Activated T-cell treated with anti-CD3 and anti-CD28 coated beads for 48 hours (primary cell): ENCODE results near the gene SLC27A6.

Source experiments
- DNase-seq: peaks from one replicate; pipeline ENCODE4 v3.0.0-alpha.2; 2020; ENCODE audit warnings: low read depth

SLC27A6 gene

DNA sequence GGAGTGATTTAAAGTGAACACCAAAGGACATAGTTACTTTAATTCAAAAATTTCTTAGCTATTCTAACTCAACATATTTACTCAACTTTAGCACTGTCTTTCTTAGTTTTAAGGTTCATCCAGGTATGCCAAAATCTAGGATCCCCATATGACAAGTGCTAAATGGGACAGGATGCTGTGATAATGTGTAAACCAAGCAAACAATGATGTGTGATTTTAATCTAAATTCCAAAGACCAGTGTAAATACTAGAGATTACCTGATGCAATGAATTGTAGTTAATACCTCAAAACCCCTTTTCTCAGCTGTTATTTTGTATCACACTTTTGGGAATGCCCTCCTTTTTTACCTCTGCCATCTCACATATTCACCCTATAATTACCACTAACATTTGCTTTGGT lies 102.5 kb downstream of the SLC27A6 start:
- DNase-seq: no peak

DNA sequence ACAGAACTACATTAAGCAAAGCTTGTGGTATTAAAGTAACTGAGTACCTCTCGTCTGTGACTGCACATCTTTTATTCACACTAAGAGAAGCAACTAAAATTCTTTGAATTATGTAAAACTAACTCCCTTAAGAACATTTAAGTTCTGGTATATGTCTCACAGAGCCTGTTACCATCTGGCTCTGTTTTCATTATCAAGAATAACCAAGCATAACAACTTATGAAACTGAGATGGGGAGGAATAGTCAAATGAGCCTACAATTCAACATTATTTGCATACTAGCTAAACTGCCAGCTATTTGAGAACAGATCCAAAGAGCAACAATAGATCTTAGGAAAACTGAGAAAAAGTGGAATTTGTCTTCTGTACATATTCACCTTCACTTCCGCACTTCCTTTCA lies 104.0 kb downstream of the SLC27A6 start:
- DNase-seq: no peak

DNA sequence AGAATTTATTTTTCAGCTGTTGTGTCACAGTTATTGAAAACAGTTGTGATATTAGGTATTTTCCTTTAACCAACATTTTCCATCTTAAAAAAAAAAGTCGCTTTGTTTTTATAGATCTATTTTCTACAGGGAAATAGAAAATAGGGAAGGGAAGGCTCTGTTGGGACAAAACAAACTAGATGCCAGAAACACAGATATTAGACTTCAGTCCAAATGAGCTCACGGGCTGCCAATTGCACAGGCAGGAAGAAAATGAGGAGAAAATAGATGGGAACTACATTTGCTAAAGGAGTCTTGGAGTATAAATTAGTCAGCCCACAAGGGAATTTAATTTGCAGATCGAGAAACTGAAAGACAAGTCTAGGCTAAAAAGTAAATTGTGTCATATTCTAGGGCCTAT lies 107.8 kb downstream of the SLC27A6 start:
- no peak for DNase-seq

DNA sequence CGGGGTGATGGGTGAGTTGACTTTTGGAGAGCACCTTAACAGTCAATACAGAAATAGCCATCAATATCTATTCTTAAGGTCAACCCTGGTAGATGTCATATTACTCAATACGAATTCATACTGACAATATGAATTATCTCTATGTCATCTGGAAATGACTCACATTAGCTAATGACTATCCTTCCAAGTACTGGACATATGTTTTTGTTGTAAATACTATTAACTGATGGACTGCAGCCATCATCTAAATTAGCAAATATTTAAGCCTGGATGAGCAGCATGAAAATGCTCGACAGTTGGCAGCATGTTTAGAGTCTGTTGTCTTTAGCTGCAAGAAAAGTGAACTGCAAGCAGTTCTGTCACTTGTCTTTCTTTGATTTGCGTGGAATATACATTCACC lies 109.6 kb downstream of the SLC27A6 start:
- DNase-seq: no peak

- no peak for DNase-seq
These were observed 112.3 kb downstream of the SLC27A6 start for GRCh38 chr5:129077433-129078075.

DNA sequence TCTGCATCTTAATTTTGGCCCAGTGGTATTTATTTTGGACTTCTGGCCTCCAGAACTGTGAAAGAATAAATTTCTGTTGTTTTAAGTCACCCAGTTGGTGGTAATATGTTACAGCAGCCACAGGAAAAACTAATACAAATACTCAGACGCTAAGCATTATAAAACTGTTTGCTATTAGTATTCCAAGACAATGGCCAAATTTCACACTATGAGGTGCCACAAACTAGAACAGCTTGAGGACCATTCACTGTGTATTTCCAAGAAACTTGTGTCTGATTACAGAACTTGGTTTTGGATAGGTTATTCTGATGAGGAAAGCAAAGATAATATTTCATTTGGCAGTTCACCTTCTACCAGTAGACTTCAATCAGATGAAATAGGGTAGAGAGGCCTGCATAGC lies 113.0 kb downstream of the SLC27A6 start:
- DNase-seq: no peak

- DNase-seq: no peak
These were observed 113.4 kb downstream of the SLC27A6 start for GRCh38 chr5:129078660-129079059.

DNA sequence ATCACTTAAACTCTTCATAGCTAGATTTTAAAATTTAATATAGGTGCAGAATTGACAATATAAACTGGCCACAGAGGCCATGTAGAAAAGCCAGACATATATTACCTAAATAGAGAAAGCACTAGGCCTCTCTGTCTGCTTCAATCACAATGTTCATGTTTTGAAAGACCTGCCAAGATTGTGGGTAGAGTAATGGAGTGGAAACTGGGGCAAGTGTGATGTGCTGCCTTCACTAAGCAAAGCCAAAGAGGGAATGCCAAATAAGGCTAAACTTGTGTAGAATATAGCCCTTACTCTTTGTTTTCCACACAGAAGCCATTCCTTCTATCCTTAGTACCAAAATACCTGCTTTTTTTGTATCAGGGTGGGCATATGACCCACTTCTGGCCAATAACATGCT lies 114.2 kb downstream of the SLC27A6 start:
- DNase-seq: no peak

DNA sequence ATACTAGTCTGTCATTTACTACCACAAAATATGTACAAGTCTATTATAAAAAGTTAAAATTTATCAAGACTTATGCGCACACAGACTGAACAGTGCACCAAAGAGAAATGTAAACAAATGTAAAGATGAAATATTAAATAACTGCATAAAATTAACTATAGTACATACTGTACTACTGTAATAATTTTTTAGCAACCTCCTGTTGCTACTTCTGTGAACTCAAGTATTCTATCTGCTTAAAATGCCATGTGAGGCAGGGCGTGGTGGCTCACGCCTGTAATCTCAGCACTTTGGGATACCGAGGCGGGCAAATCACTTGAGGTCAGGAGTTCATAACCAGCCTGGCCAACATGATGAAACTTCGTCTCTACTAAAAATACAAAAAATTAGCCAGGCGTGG lies 115.5 kb downstream of the SLC27A6 start:
- DNase-seq: no peak

- no peak for DNase-seq
These were observed 117.2 kb downstream of the SLC27A6 start for GRCh38 chr5:129082225-129083136.
